Thyroid gland (tissue), 4 donors: ENCODE results near the gene FADD. TPM values are rescaled to one million over a fixed set of nuclear protein-coding genes. Genes with fewer than 3 reads are reported as not detected.

ENCODE experiments used
- DNase-seq, 2 donors: peaks; one replicate each; pipeline ENCODE4 v3.0.0-alpha.2; 2019
- H3K27ac ChIP-seq, 3 donors: fragments of 200-600 bp; sonication (generic); 1 replicate in 2 of 3; 2 replicates in 1 of 3; pipeline ENCODE4 v1.5.1; 2016 to 2019; ENCODE audit warnings: mild to moderate bottlenecking in 1 of 3, moderate library complexity in 1 of 3
- H3K27me3 ChIP-seq: fragments of 200-600 bp; sonication (generic); one replicate; pipeline ENCODE4 v1.5.1; 2019
- H3K36me3 ChIP-seq, 2 donors: fragments of 200-600 bp; sonication (generic); one replicate each; pipeline ENCODE4 v1.5.1; 2016 to 2019
- H3K4me1 ChIP-seq, 2 donors: fragments of 200-600 bp; sonication (generic); one replicate each; pipeline ENCODE4 v1.5.1; 2017 to 2019
- H3K4me3 ChIP-seq, 3 donors: fragments of 200-600 bp; sonication (generic); replicated peaks in 1 of 3; 1 replicate in 2 of 3; 2 replicates in 1 of 3; pipeline ENCODE4 v1.5.1; 2016; ENCODE audit warnings: mild to moderate bottlenecking in 1 of 3
- H3K9me3 ChIP-seq: fragments of 200-600 bp; sonication (generic); one replicate; pipeline ENCODE4 v1.5.1; 2017
- CTCF ChIP-seq, 6 experiments: fragments of 200-600 bp in 3 of 6; fragments of 450-650 bp in 3 of 6; sonication (generic) in 3 of 6; IDR thresholded peaks; one replicate each; pipeline ENCODE4 v1.5.1; 2016 to 2019; ENCODE audit warnings: antibody characterized with exemption in 6 of 6, mild to moderate bottlenecking in 2 of 6, inconsistent platforms in 1 of 6, moderate library complexity in 1 of 6
- POLR2A ChIP-seq, 2 donors: fragments of 450-650 bp; IDR thresholded peaks; one replicate each; pipeline ENCODE4 v1.6.1; 2017; ENCODE audit warnings: antibody characterized with exemption in 2 of 2, mild to moderate bottlenecking in 2 of 2, moderate library complexity in 1 of 2
- WGBS, 2 donors: methylation state at CpG; one replicate each; pipeline ENCODE4 v1.1.5; 2017; 5-methylcytosine and 5-hydroxymethylcytosine counted together
- intact Hi-C: fragments of 100-400 bp; cut with DNase I; formaldehyde crosslinking; loops from one replicate; pipeline ENCODE4 v1.15.1; 2023
- total RNA-seq, 4 donors: library from RNA; depleted of rRNA; stranded (reverse); fragments of >200 nt; gene quantifications; one replicate each; pipeline ENCODE4 v1.2.3, GENCODE V29; 2016

FADD gene
- total RNA-seq, 4 donors from 2014 or later: 18.1 to 32.6 (median 21.1) TPM

- Histone ChIP-seq H3K27ac (no peak overlapping the region), H3K9me3 (no peaks in the 10 kb centered on the region), H3K27me3 (no peaks in the 10 kb centered on the region), H3K36me3 (peaks cover 4 to 16% of the 10 kb centered on the region in 2 donors), H3K4me3 (no peak overlapping the region), H3K4me1 (no peaks in the 10 kb centered on the region)
- WGBS, 2 donors: 93 to 98% methylated on average over 8 to 17 of the region's 17 CpGs
- intact Hi-C loops: no loop called here
- TF ChIP-seq CTCF (IDR thresholded peaks at IDR 0.05): no peak
- no peak for TF ChIP-seq POLR2A (IDR thresholded peaks at IDR 0.05)
- no peak for DNase-seq
Measured at GRCh38 chr11:70167723-70168404, 35.2 kb upstream of the FADD start.

GRCh38 chr11:70168405-70168754, 34.7 kb upstream of the FADD start:
- no peak for DNase-seq
- intact Hi-C loops: no loop called here
- H3K9me3 ChIP-seq: no peaks in the 10 kb centered on the region
- no peaks in the 10 kb centered on the region for H3K4me1 ChIP-seq
- no peaks in the 10 kb centered on the region for H3K27me3 ChIP-seq
- H3K27ac ChIP-seq: no peak overlapping the region
- peaks cover 4 to 16% of the 10 kb centered on the region in 2 donors for H3K36me3 ChIP-seq
- no peak overlapping the region for H3K4me3 ChIP-seq
- TF ChIP-seq CTCF (IDR thresholded peaks at IDR 0.05): no peak
- TF ChIP-seq POLR2A (IDR thresholded peaks at IDR 0.05): no peak
- WGBS, 2 donors: 93 to 96% methylated on average over 6 of the region's 6 CpGs

GRCh38 chr11:70169127-70169526, 34.0 kb upstream of the FADD start:
- intact Hi-C loops: no loop called here
- Histone ChIP-seq H3K4me3 (no peak overlapping the region), H3K4me1 (no peaks in the 10 kb centered on the region), H3K27ac (no peak overlapping the region), H3K9me3 (no peaks in the 10 kb centered on the region), H3K36me3 (peaks cover 4 to 16% of the 10 kb centered on the region in 2 donors), H3K27me3 (no peaks in the 10 kb centered on the region)
- DNase-seq: no peak
- 79 to 82% methylated on average over 8 to 10 of the region's 11 CpGs for WGBS, 2 donors
- TF ChIP-seq CTCF (IDR thresholded peaks at IDR 0.05) (no peak), POLR2A (IDR thresholded peaks at IDR 0.05) (no peak)

GRCh38 chr11:70169632-70170031, 33.5 kb upstream of the FADD start:
- intact Hi-C loops: no loop called here
- no peak for DNase-seq
- no peak overlapping the region for H3K27ac ChIP-seq
- H3K4me1 ChIP-seq: no peaks in the 10 kb centered on the region
- H3K4me3 ChIP-seq: no peak overlapping the region
- WGBS, 2 donors: 84 to 88% methylated on average over 2 to 8 of the region's 8 CpGs
- no peaks in the 10 kb centered on the region for H3K27me3 ChIP-seq
- H3K9me3 ChIP-seq: no peaks in the 10 kb centered on the region
- H3K36me3 ChIP-seq: peaks cover 4 to 16% of the 10 kb centered on the region in 2 donors
- TF ChIP-seq POLR2A (IDR thresholded peaks at IDR 0.05) (no peak), CTCF (IDR thresholded peaks at IDR 0.05) (no peak)

GRCh38 chr11:70170596-70171210, 32.4 kb upstream of the FADD start:
- H3K4me3 ChIP-seq: no peak overlapping the region
- peaks cover 4 to 16% of the 10 kb centered on the region in 2 donors for H3K36me3 ChIP-seq
- H3K9me3 ChIP-seq: no peaks in the 10 kb centered on the region
- TF ChIP-seq CTCF (IDR thresholded peaks at IDR 0.05): no peak
- TF ChIP-seq POLR2A (IDR thresholded peaks at IDR 0.05): no peak
- no peak for DNase-seq
- intact Hi-C loops: no loop called here
- WGBS, 2 donors: 88 to 96% methylated on average over 16 to 22 of the region's 22 CpGs
- H3K27me3 ChIP-seq: no peaks in the 10 kb centered on the region
- no peak overlapping the region for H3K27ac ChIP-seq
- no peaks in the 10 kb centered on the region for H3K4me1 ChIP-seq
